Osteoblast (primary cell): ENCODE results near the gene GSS. TPM values are rescaled to one million over a fixed set of nuclear protein-coding genes. Genes with fewer than 3 reads are reported as not detected.

Source experiments
- DNase-seq: peaks from one replicate; pipeline ENCODE4 v3.0.0; 2011; ENCODE audit warnings: low spot score, mixed read lengths; ENCODE audit not compliant: insufficient read length; ENCODE audit errors: missing footprints
- H2AFZ ChIP-seq: 2 replicates; pipeline ENCODE4 v1.6.0; 2011; ENCODE audit warnings: mild to moderate bottlenecking, low read length
- H3K27ac ChIP-seq: 2 replicates; pipeline ENCODE4 v1.5.1; 2011; ENCODE audit warnings: mild to moderate bottlenecking, low read depth, low read length, moderate library complexity
- H3K27me3 ChIP-seq: 2 replicates; pipeline ENCODE4 v1.6.0; 2012; ENCODE audit warnings: mild to moderate bottlenecking, control low read depth, inconsistent platforms, low read length, moderate library complexity; ENCODE audit not compliant: insufficient read depth
- H3K36me3 ChIP-seq: 2 replicates; pipeline ENCODE4 v1.5.1; 2011; ENCODE audit warnings: mild to moderate bottlenecking, low read length, control low read depth, moderate library complexity; ENCODE audit not compliant: insufficient read depth
- H3K4me1 ChIP-seq: 2 replicates; pipeline ENCODE4 v1.5.1; 2011; ENCODE audit warnings: mild to moderate bottlenecking, low read length, control low read depth, moderate library complexity; ENCODE audit not compliant: insufficient read depth
- H3K4me2 ChIP-seq: 2 replicates; pipeline ENCODE4 v1.6.0; 2011; ENCODE audit warnings: mild to moderate bottlenecking, low read length; ENCODE audit not compliant: insufficient read depth
- H3K4me3 ChIP-seq: fragments of 200-600 bp; sonication (generic); 3 replicates; pipeline ENCODE4 v1.5.1; 2012; ENCODE audit warnings: mild to moderate bottlenecking, low read length, inconsistent platforms; ENCODE audit not compliant: insufficient read depth
- H3K79me2 ChIP-seq: 2 replicates; pipeline ENCODE4 v1.6.0; 2012; ENCODE audit warnings: mild to moderate bottlenecking, low read length, control low read depth, inconsistent platforms; ENCODE audit not compliant: insufficient read depth
- H3K9me3 ChIP-seq: 2 replicates; pipeline ENCODE4 v1.5.1; 2011; ENCODE audit warnings: low read depth, low read length, control low read depth
- H4K20me1 ChIP-seq: 2 replicates; pipeline ENCODE4 v1.6.0; 2012; ENCODE audit warnings: mild to moderate bottlenecking, low read length, control low read depth; ENCODE audit not compliant: insufficient read depth
- CTCF ChIP-seq: IDR thresholded peaks from 2 replicates; pipeline ENCODE4 v1.5.1; 2011; ENCODE audit warnings: mild to moderate bottlenecking, low read depth, low read length, moderate library complexity; ENCODE audit errors: extremely low read depth
- total RNA-seq: library from RNA; depleted of rRNA; stranded (reverse); fragments of >200 nt; gene quantifications from 2 replicates; pipeline ENCODE4 v1.2.3, GENCODE V29; 2012

Gene GSS
- total RNA-seq, 1 donor: 54.6 TPM

GRCh38 chr20:34954904-34955230 lies 739 bp downstream of the GSS start:
- Histone ChIP-seq H3K4me2 (peak overlapping the region; percentile 99), H3K27ac (peak overlapping the region; percentile 88), H3K36me3 (peaks cover 13% of the 10 kb centered on the region), H3K79me2 (peaks cover 30% of the 10 kb centered on the region), H3K27me3 (no peaks in the 10 kb centered on the region), H4K20me1 (no peaks in the 10 kb centered on the region), H3K9me3 (no peaks in the 10 kb centered on the region), H3K4me3 (peak overlapping the region; percentile 90), H3K4me1 (peaks cover 17% of the 10 kb centered on the region), H2AFZ (peak overlapping the region; percentile 97)
- no peak for TF ChIP-seq CTCF
- DNase-seq: peak; percentile 79

- peaks cover 30% of the 10 kb centered on the region for H3K79me2 ChIP-seq
- no peak overlapping the region for H2AFZ ChIP-seq
- H3K4me2 ChIP-seq: no peak overlapping the region
- H3K9me3 ChIP-seq: no peaks in the 10 kb centered on the region
- DNase-seq: no peak
- H3K27me3 ChIP-seq: no peaks in the 10 kb centered on the region
- peaks cover 17% of the 10 kb centered on the region for H3K36me3 ChIP-seq
- H3K4me1 ChIP-seq: peaks cover 17% of the 10 kb centered on the region
- H4K20me1 ChIP-seq: no peaks in the 10 kb centered on the region
- H3K27ac ChIP-seq: no peak overlapping the region
- H3K4me3 ChIP-seq: no peak overlapping the region
- TF ChIP-seq CTCF: no peak
These were observed 1.6 kb downstream of the GSS start for GRCh38 chr20:34953960-34954359.

GRCh38 chr20:34952671-34953070 lies 2.9 kb downstream of the GSS start:
- H3K9me3 ChIP-seq: no peaks in the 10 kb centered on the region

GRCh38 chr20:34951652-34952051 lies 4.0 kb downstream of the GSS start:
- H3K4me1 ChIP-seq: peaks cover 24% of the 10 kb centered on the region
- no peak for TF ChIP-seq CTCF

More at GRCh38 chr20:34952671-34953070, 2.9 kb downstream of the GSS start:
- H4K20me1 ChIP-seq: no peaks in the 10 kb centered on the region
- H3K4me2 ChIP-seq: no peak overlapping the region
- H3K79me2 ChIP-seq: peaks cover 30% of the 10 kb centered on the region
- TF ChIP-seq CTCF: no peak
- H3K4me3 ChIP-seq: no peak overlapping the region
- DNase-seq: peak; percentile 69
- H3K4me1 ChIP-seq: peaks cover 21% of the 10 kb centered on the region
- H3K36me3 ChIP-seq: peaks cover 17% of the 10 kb centered on the region
- H2AFZ ChIP-seq: no peak overlapping the region
- H3K27ac ChIP-seq: peak overlapping the region; percentile 20
- no peaks in the 10 kb centered on the region for H3K27me3 ChIP-seq

More at GRCh38 chr20:34951652-34952051, 4.0 kb downstream of the GSS start:
- Histone ChIP-seq H3K27ac (no peak overlapping the region), H3K27me3 (no peaks in the 10 kb centered on the region), H3K79me2 (peaks cover 30% of the 10 kb centered on the region), H3K9me3 (no peaks in the 10 kb centered on the region), H3K4me2 (no peak overlapping the region), H3K36me3 (peaks cover 17% of the 10 kb centered on the region), H2AFZ (no peak overlapping the region), H4K20me1 (no peaks in the 10 kb centered on the region), H3K4me3 (no peak overlapping the region)
- DNase-seq: no peak
